HepG2 (cell line): ENCODE data around the gene BCAN. TPM values are rescaled to one million over a fixed set of nuclear protein-coding genes. Genes with fewer than 3 reads are reported as not detected.

Experiments
- ATAC-seq: fragments of 200-7000 bp; cut with Tn5 transposase; 3 replicates; pipeline ENCODE4 v1.9.1; 2020; ENCODE audit warnings: mild to moderate bottlenecking, moderate library complexity
- BruUV-seq: library from RNA; stranded (reverse); fragments of 400-500 nt; replicated peaks from 2 replicates; lab custom pipeline; 2021; lab: Mats Ljungman, UMichigan
- CTCF ChIA-PET: fragments of 300-600 bp; formaldehyde crosslinking; extraction: SDS; loops from one replicate; lab custom pipeline; 2021; ENCODE audit warnings: low total read pairs, inconsistent platforms, low intra/inter-chr PET ratio; lab: Yijun Ruan, JAX
- POLR2A ChIA-PET: fragments of 350-600 bp; sonication (Branson Sonifier 250); formaldehyde crosslinking; loops from one replicate; lab custom pipeline; 2020; ENCODE audit warnings: antibody characterized with exemption, inconsistent platforms; lab: Yijun Ruan, JAX
- DNase-seq: peaks from one replicate; pipeline ENCODE4 v3.0.0-alpha.2; 2015; ENCODE audit warnings: low spot score
- FAIRE-seq: peaks from 3 replicates; lab custom pipeline; 2011; peaks lifted over from hg19 to GRCh38; lab: Jason Lieb, UNC
- H2AFZ ChIP-seq: one replicate; pipeline ENCODE4 v1.6.1; 2011; ENCODE audit warnings: low read length, inconsistent platforms
- H3K27ac ChIP-seq: fragments of 300-600 bp; 3 replicates; pipeline ENCODE4 v1.8.0; 2011; ENCODE audit warnings: mixed run types, mild to moderate bottlenecking, mixed read lengths, low read length, inconsistent platforms; ENCODE audit not compliant: insufficient read depth; ENCODE audit errors: extremely low read length
- H3K27me3 ChIP-seq, 2 experiments: fragments of 200-600 bp in 1 of 2; 2 replicates in 1 of 2; 3 replicates in 1 of 2; pipeline versions ENCODE4 v1.6.0 to v1.8.0; 2011; ENCODE audit warnings: low read length in 2 of 2, mild to moderate bottlenecking in 2 of 2, moderate library complexity in 2 of 2, inconsistent platforms in 1 of 2; ENCODE audit not compliant: insufficient read depth in 2 of 2, control insufficient read depth in 1 of 2
- H3K36me3 ChIP-seq, 2 experiments: fragments of 200-600 bp in 1 of 2; replicated peaks in 1 of 2; 2 replicates in 1 of 2; 3 replicates in 1 of 2; pipeline versions ENCODE4 v1.5.1 to v1.8.0; 2011; ENCODE audit warnings: low read length in 2 of 2, inconsistent platforms in 1 of 2; ENCODE audit not compliant: insufficient read depth in 2 of 2, control insufficient read depth in 1 of 2
- H3K4me1 ChIP-seq: 2 replicates; pipeline ENCODE4 v1.5.1; 2012; ENCODE audit warnings: low read length, inconsistent platforms; ENCODE audit not compliant: insufficient read depth
- H3K4me2 ChIP-seq: 2 replicates; pipeline ENCODE4 v1.6.0; 2011; ENCODE audit warnings: low read depth, low read length, inconsistent platforms
- H3K4me3 ChIP-seq, 3 experiments: fragments of 200-600 bp in 1 of 3; sonication (generic), shearing (Covaris generic) in 1 of 3; replicated peaks in 1 of 3; 2 replicates each; pipeline ENCODE4 v1.5.1; 2011 to 2016; ENCODE audit warnings: low read length in 3 of 3, inconsistent platforms in 2 of 3, low read depth in 2 of 3, mild to moderate bottlenecking in 2 of 3, control low read depth in 1 of 3, mixed read lengths in 1 of 3; ENCODE audit not compliant: insufficient read depth in 1 of 3
- H3K79me2 ChIP-seq: one replicate; pipeline ENCODE4 v1.6.1; 2011; ENCODE audit warnings: low read length, inconsistent platforms; ENCODE audit not compliant: insufficient read depth
- H3K9ac ChIP-seq: 2 replicates; pipeline ENCODE4 v1.6.0; 2011; ENCODE audit warnings: mild to moderate bottlenecking, low read depth, low read length, inconsistent platforms; ENCODE audit not compliant: insufficient read depth
- H3K9me3 ChIP-seq: 2 replicates; pipeline ENCODE4 v1.5.1; 2012; ENCODE audit warnings: mild to moderate bottlenecking, low read length
- H4K20me1 ChIP-seq: 2 replicates; pipeline ENCODE4 v1.6.0; 2011; ENCODE audit warnings: inconsistent platforms, mild to moderate bottlenecking, low read length, moderate library complexity; ENCODE audit not compliant: insufficient read depth
- POLR2A ChIP-seq, 2 experiments: IDR thresholded peaks; 2 replicates each; pipeline ENCODE4 v1.6.1; 2011; ENCODE audit warnings: low read depth in 2 of 2, low read length in 2 of 2, mild to moderate bottlenecking in 1 of 2, moderate library complexity in 1 of 2; ENCODE audit not compliant: insufficient read depth in 1 of 2
- POLR2AphosphoS2 ChIP-seq: IDR thresholded peaks from 2 replicates; pipeline ENCODE4 v1.6.1; 2011; ENCODE audit warnings: low read depth, low read length, improper control_type of control experiment
- SRY ChIP-seq: sonication (generic); formaldehyde crosslinking; IDR thresholded peaks from 2 replicates; pipeline ENCODE4 v1.8.0; 2022; ENCODE audit warnings: mild to moderate bottlenecking, missing genetic modification reagents
- ZNF263 ChIP-seq: sonication (generic); formaldehyde crosslinking; IDR thresholded peaks from 2 replicates; pipeline ENCODE4 v1.4.0; 2020; ENCODE audit warnings: missing genetic modification reagents
- ZNF691 ChIP-seq: sonication (generic); formaldehyde crosslinking; IDR thresholded peaks from 2 replicates; pipeline ENCODE4 v1.4.0; 2020; ENCODE audit warnings: missing genetic modification reagents, low read depth, mild to moderate bottlenecking, borderline replicate concordance
- ZNF761 ChIP-seq: sonication (generic); formaldehyde crosslinking; conservative IDR thresholded peaks from 2 replicates; pipeline ENCODE4 v1.4.0; 2020; ENCODE audit warnings: mild to moderate bottlenecking, missing genetic modification reagents
- WGBS: methylation state at CpG from one replicate; pipeline ENCODE4 v1.1.6; 2017; ENCODE audit warnings: low lambda C conversion rate; 5-methylcytosine and 5-hydroxymethylcytosine counted together
- in situ Hi-C: cut with HindIII; loops from 2 replicates; pipeline ENCODE4 v1.10.0; 2017; ENCODE audit warnings: low pct_unique_long_range_greater_than_20kb; ENCODE audit not compliant: extremely low pct_ligation_motif_present
- intact Hi-C: fragments of 100-400 bp; cut with micrococcal nuclease; formaldehyde crosslinking; loops from one replicate; pipeline ENCODE4 v1.10.0; 2022; ENCODE audit not compliant: unreplicated experiment
- polyA plus RNA-seq, 8 experiments: library from polyadenylated mRNA; depleted of rRNA in 3 of 8; stranded (reverse) in 7 of 8; unstranded in 1 of 8; fragments of >200 nt; fragmentation: Illumina TruSeq in 4 of 8; extraction: Trizol in 4 of 8; gene quantifications; 2 replicates each; pipeline versions ENCODE4 v1.2.1 to v1.2.3, GENCODE V29; 2011 to 2016; ENCODE audit warnings: low read depth in 4 of 8, missing spikeins in 1 of 8, mixed read lengths in 1 of 8; ENCODE audit not compliant: insufficient read depth in 1 of 8
- total RNA-seq, 5 experiments: library from RNA; depleted of rRNA; stranded (reverse); fragments of >200 nt; fragmentation: Illumina TruSeq; extraction: Trizol; gene quantifications; 2 replicates each; pipeline ENCODE4 v1.2.3, GENCODE V29; 2016; ENCODE audit warnings: low read depth in 1 of 5
- TF ChIP-seq, protein P1 (sequence below): sonication (generic); formaldehyde crosslinking; IDR thresholded peaks from 2 replicates; pipeline ENCODE4 v1.4.0; 2020; ENCODE audit warnings: mild to moderate bottlenecking, low read depth, missing genetic modification reagents
- TF ChIP-seq, protein P2 (sequence below): sonication (generic); formaldehyde crosslinking; IDR thresholded peaks from 2 replicates; pipeline ENCODE4 v1.5.1; 2020; ENCODE audit warnings: mild to moderate bottlenecking, missing genetic modification reagents, moderate library complexity
- TF ChIP-seq, protein P3 (sequence below): sonication (generic); formaldehyde crosslinking; IDR thresholded peaks from 2 replicates; pipeline ENCODE4 v1.9.0; 2021; ENCODE audit warnings: mild to moderate bottlenecking, missing genetic modification reagents

The BCAN gene
- total and polyA plus RNA-seq, 2 of the 13 experiments (the other 11 are each of a cell fraction or from before 2014, with no cell fraction given), result not detected

- Histone ChIP-seq H3K4me2 (peak overlapping the region; percentile 92), H3K27ac (peak overlapping the region; percentile 68), H2AFZ (no peak overlapping the region), H3K36me3 (peaks cover 3 to 34% of the 10 kb centered on the region in 2 experiments), H3K4me3 (peak overlapping the region; percentile 73 to 86 (median 81); a peak in 5 of 6 replicates), H3K79me2 (peaks cover 3% of the 10 kb centered on the region), H3K4me1 (peaks cover 21% of the 10 kb centered on the region), H3K9me3 (no peaks in the 10 kb centered on the region), H4K20me1 (no peaks in the 10 kb centered on the region), H3K27me3 (no peaks in the 10 kb centered on the region), H3K9ac (peak overlapping the region; percentile 87)
- 64% methylated on average over 11 of the region's 16 CpGs for WGBS
- ATAC-seq (peak; percentile 50; the same call in 2 of the 3 replicates), FAIRE-seq (no peak), DNase-seq (no peak)
- in situ Hi-C loops, result no loop called here
- ChIA-PET CTCF (no interaction called here), POLR2A (interaction anchor here (1.0 to 2.3 kb wide), 7 partner anchors 9 to 135 kb away, joined by 3 to 36 read pairs (median 8); partner anchors contain the start of gene GPATCH4)
- TSS peak; percentile 58 for BruUV-seq
- intact Hi-C loops, result no loop called here
- TF ChIP-seq ZNF761 (CRISPR knock-in tag) (no peak), ZNF691 (peak; percentile 92), POLR2AphosphoS2 (no peak), SRY (CRISPR knock-in tag) (peak; percentile 26; the same call in 1 of the 2 replicates), POLR2A (IDR thresholded peaks at IDR 0.05; ENCODE audit: insufficient read depth in 1 of 2, low read depth in 2 of 2, low read length in 2 of 2) (peak in 1 of 2 experiments; percentile 23; a peak in 2 of 4 replicates), ZNF263 (CRISPR knock-in tag) (peak; percentile 35; the same call in 1 of the 2 replicates)
- TF ChIP-seq, protein P1, sequence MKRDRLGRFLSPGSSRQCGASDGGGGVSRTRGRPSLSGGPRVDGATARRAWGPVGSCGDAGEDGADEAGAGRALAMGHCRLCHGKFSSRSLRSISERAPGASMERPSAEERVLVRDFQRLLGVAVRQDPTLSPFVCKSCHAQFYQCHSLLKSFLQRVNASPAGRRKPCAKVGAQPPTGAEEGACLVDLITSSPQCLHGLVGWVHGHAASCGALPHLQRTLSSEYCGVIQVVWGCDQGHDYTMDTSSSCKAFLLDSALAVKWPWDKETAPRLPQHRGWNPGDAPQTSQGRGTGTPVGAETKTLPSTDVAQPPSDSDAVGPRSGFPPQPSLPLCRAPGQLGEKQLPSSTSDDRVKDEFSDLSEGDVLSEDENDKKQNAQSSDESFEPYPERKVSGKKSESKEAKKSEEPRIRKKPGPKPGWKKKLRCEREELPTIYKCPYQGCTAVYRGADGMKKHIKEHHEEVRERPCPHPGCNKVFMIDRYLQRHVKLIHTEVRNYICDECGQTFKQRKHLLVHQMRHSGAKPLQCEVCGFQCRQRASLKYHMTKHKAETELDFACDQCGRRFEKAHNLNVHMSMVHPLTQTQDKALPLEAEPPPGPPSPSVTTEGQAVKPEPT, result no peak
- TF ChIP-seq, protein P2, sequence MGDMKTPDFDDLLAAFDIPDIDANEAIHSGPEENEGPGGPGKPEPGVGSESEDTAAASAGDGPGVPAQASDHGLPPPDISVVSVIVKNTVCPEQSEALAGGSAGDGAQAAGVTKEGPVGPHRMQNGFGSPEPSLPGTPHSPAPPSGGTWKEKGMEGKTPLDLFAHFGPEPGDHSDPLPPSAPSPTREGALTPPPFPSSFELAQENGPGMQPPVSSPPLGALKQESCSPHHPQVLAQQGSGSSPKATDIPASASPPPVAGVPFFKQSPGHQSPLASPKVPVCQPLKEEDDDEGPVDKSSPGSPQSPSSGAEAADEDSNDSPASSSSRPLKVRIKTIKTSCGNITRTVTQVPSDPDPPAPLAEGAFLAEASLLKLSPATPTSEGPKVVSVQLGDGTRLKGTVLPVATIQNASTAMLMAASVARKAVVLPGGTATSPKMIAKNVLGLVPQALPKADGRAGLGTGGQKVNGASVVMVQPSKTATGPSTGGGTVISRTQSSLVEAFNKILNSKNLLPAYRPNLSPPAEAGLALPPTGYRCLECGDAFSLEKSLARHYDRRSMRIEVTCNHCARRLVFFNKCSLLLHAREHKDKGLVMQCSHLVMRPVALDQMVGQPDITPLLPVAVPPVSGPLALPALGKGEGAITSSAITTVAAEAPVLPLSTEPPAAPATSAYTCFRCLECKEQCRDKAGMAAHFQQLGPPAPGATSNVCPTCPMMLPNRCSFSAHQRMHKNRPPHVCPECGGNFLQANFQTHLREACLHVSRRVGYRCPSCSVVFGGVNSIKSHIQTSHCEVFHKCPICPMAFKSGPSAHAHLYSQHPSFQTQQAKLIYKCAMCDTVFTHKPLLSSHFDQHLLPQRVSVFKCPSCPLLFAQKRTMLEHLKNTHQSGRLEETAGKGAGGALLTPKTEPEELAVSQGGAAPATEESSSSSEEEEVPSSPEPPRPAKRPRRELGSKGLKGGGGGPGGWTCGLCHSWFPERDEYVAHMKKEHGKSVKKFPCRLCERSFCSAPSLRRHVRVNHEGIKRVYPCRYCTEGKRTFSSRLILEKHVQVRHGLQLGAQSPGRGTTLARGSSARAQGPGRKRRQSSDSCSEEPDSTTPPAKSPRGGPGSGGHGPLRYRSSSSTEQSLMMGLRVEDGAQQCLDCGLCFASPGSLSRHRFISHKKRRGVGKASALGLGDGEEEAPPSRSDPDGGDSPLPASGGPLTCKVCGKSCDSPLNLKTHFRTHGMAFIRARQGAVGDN (CRISPR knock-in tag), result peak; percentile 60
- TF ChIP-seq, protein P3, sequence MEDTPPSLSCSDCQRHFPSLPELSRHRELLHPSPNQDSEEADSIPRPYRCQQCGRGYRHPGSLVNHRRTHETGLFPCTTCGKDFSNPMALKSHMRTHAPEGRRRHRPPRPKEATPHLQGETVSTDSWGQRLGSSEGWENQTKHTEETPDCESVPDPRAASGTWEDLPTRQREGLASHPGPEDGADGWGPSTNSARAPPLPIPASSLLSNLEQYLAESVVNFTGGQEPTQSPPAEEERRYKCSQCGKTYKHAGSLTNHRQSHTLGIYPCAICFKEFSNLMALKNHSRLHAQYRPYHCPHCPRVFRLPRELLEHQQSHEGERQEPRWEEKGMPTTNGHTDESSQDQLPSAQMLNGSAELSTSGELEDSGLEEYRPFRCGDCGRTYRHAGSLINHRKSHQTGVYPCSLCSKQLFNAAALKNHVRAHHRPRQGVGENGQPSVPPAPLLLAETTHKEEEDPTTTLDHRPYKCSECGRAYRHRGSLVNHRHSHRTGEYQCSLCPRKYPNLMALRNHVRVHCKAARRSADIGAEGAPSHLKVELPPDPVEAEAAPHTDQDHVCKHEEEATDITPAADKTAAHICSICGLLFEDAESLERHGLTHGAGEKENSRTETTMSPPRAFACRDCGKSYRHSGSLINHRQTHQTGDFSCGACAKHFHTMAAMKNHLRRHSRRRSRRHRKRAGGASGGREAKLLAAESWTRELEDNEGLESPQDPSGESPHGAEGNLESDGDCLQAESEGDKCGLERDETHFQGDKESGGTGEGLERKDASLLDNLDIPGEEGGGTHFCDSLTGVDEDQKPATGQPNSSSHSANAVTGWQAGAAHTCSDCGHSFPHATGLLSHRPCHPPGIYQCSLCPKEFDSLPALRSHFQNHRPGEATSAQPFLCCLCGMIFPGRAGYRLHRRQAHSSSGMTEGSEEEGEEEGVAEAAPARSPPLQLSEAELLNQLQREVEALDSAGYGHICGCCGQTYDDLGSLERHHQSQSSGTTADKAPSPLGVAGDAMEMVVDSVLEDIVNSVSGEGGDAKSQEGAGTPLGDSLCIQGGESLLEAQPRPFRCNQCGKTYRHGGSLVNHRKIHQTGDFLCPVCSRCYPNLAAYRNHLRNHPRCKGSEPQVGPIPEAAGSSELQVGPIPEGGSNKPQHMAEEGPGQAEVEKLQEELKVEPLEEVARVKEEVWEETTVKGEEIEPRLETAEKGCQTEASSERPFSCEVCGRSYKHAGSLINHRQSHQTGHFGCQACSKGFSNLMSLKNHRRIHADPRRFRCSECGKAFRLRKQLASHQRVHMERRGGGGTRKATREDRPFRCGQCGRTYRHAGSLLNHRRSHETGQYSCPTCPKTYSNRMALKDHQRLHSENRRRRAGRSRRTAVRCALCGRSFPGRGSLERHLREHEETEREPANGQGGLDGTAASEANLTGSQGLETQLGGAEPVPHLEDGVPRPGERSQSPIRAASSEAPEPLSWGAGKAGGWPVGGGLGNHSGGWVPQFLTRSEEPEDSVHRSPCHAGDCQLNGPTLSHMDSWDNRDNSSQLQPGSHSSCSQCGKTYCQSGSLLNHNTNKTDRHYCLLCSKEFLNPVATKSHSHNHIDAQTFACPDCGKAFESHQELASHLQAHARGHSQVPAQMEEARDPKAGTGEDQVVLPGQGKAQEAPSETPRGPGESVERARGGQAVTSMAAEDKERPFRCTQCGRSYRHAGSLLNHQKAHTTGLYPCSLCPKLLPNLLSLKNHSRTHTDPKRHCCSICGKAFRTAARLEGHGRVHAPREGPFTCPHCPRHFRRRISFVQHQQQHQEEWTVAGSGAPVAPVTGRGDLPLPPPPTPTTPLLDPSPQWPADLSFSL (CRISPR knock-in tag), result no peak
Measured at GRCh38 chr1:156592158-156592909, 49.6 kb upstream of the BCAN start.
